Measurements from ENCODE around the gene RABGGTB. TPM values are rescaled to one million over a fixed set of nuclear protein-coding genes. Genes with fewer than 3 reads are reported as not detected.

Gene RABGGTB
- total and polyA plus RNA-seq, 9 of the 15 experiments (the other 6 are each of a cell fraction or from before 2014, with no cell fraction given) = 148 to 354 (median 206) TPM

GRCh38 chr1:75796376-75797272, 10.6 kb downstream of the RABGGTB start, which contains the start of gene MSH4 (continued):
- no peak for TF ChIP-seq REST (IDR thresholded peaks at IDR 0.05; ENCODE audit: borderline replicate concordance)
- TF ChIP-seq REST (CRISPR knock-in tag; IDR thresholded peaks at IDR 0.05; ENCODE audit: low read depth) = peak; percentile 72
- TF ChIP-seq CBX8 (IDR thresholded peaks at IDR 0.05; ENCODE audit: borderline replicate concordance, extremely low read depth, low read depth, low read length, poor library complexity, severe bottlenecking) = no peak
- peak; percentile 67; the same call in 1 of the 2 replicates for TF ChIP-seq LCOR (CRISPR knock-in tag; IDR thresholded peaks at IDR 0.05)
- TF ChIP-seq USF1 (CRISPR knock-in tag; IDR thresholded peaks at IDR 0.05) = peak; percentile 64; the same call in 1 of the 2 replicates
- TF ChIP-seq ZBED1 (IDR thresholded peaks at IDR 0.05) = peak; percentile 91
- TF ChIP-seq HMGXB4 (CRISPR knock-in tag; IDR thresholded peaks at IDR 0.05) = peak; percentile 61; the same call in 1 of the 2 replicates
- peak; percentile 67; the same call in 1 of the 2 replicates for TF ChIP-seq HOMEZ (CRISPR knock-in tag; IDR thresholded peaks at IDR 0.05)
- TF ChIP-seq CTBP1 (IDR thresholded peaks at IDR 0.05; ENCODE audit: borderline replicate concordance) = peak; percentile 20; the same call in 1 of the 2 replicates
- TF ChIP-seq ATF4 (CRISPR knock-in tag; IDR thresholded peaks at IDR 0.05) = peak; percentile 80
- 0 out of 2 replicates have a peak, but pooled peaks have one; percentile 21 for TF ChIP-seq NCOA6 (IDR thresholded peaks at IDR 0.05)

All from K562 (cell line).